Esophagus squamous epithelium (tissue), 5 donors: ENCODE data around the gene MMRN2. TPM values are rescaled to one million over a fixed set of nuclear protein-coding genes. Genes with fewer than 3 reads are reported as not detected.
"Not testable (repeated sequence)": the region's sequence is repeated elsewhere in the genome, so short reads cannot be mapped to it uniquely, and the experiment has no call there.

ENCODE experiments used
- DNase-seq: peaks from one replicate; lab custom pipeline; 2025; lab: John Stamatoyannopoulos, UW
- H3K27ac ChIP-seq, 4 donors: fragments of 200-600 bp; sonication (generic); one replicate each; pipeline ENCODE4 v1.5.1; 2016 to 2019; ENCODE audit warnings: mild to moderate bottlenecking in 1 of 4
- H3K27me3 ChIP-seq, 4 donors: fragments of 200-600 bp; sonication (generic); 1 replicate in 3 of 4; 2 replicates in 1 of 4; pipeline versions ENCODE4 v1.5.1 to v1.6.0; 2017 to 2021; ENCODE audit warnings: antibody characterized with exemption in 1 of 4
- H3K36me3 ChIP-seq, 3 donors: fragments of 200-600 bp; sonication (generic); one replicate each; pipeline ENCODE4 v1.5.1; 2016 to 2019
- H3K4me1 ChIP-seq, 3 donors: fragments of 200-600 bp; sonication (generic); one replicate each; pipeline ENCODE4 v1.5.1; 2017 to 2019
- H3K4me3 ChIP-seq, 4 donors: fragments of 200-600 bp; sonication (generic); 1 replicate in 3 of 4; 2 replicates in 1 of 4; pipeline ENCODE4 v1.5.1; 2016 to 2019; ENCODE audit warnings: mild to moderate bottlenecking in 2 of 4, moderate library complexity in 1 of 4
- H3K9me3 ChIP-seq, 3 donors: fragments of 200-600 bp; sonication (generic); one replicate each; pipeline ENCODE4 v1.5.1; 2016 to 2019
- CTCF ChIP-seq, 6 experiments: fragments of 450-650 bp in 4 of 6; fragments of 200-600 bp in 2 of 6; sonication (generic) in 2 of 6; IDR thresholded peaks; one replicate each; pipeline ENCODE4 v1.5.1; 2016 to 2019; ENCODE audit warnings: antibody characterized with exemption in 6 of 6, mild to moderate bottlenecking in 4 of 6, moderate library complexity in 4 of 6
- POLR2A ChIP-seq, 4 donors: fragments of 450-650 bp; IDR thresholded peaks; one replicate each; pipeline ENCODE4 v1.6.1; 2017; ENCODE audit warnings: antibody characterized with exemption in 4 of 4, mild to moderate bottlenecking in 4 of 4, moderate library complexity in 3 of 4
- WGBS, 2 donors: methylation state at CpG; one replicate each; pipeline ENCODE4 v1.1.5; 2018; 5-methylcytosine and 5-hydroxymethylcytosine counted together
- intact Hi-C: fragments of 100-400 bp; cut with DNase I; formaldehyde crosslinking; loops from one replicate; pipeline ENCODE4 v1.15.0; 2022
- total RNA-seq, 4 donors: library from RNA; depleted of rRNA; stranded (reverse); fragments of >200 nt; gene quantifications; one replicate each; pipeline ENCODE4 v1.1.0, GENCODE V29; 2016
- donor health status: DM: yes; HTN: yes; CAD: no.

Gene MMRN2
- total RNA-seq, 4 donors from 2014 or later, result 3.4 to 18.1 (median 11.0) TPM

- peak overlapping the region; percentile 14 to 54 (median 36) for H3K4me3 ChIP-seq
- DNase-seq, result no peak
- H3K9me3 ChIP-seq, result peaks cover 0 to 9% (median 0%) of the 10 kb centered on the region in 3 donors
- H3K27me3 ChIP-seq, result no peaks in the 10 kb centered on the region
- WGBS, 2 donors, result 65% methylated on average over 8 of the region's 16 CpGs; no CpG with 5 or more reads in 1 of the 2 donors
- intact Hi-C loops, result no loop called here
- no peaks in the 10 kb centered on the region for H3K36me3 ChIP-seq
- H3K27ac ChIP-seq, result peak overlapping the region; percentile 66 to 86 (median 78)
- peaks cover 27 to 88% (median 49%) of the 10 kb centered on the region in 3 donors for H3K4me1 ChIP-seq
- TF ChIP-seq CTCF (IDR thresholded peaks at IDR 0.05) (no peak), POLR2A (IDR thresholded peaks at IDR 0.05) (no peak)
Measured at GRCh38 chr10:86955501-86956194, 1.8 kb downstream of the MMRN2 start.

GRCh38 chr10:86954681-86955500, 2.5 kb downstream of the MMRN2 start:
- Histone ChIP-seq H3K4me1 (peaks cover 21 to 87% (median 42%) of the 10 kb centered on the region in 3 donors), H3K36me3 (no peaks in the 10 kb centered on the region), H3K9me3 (peaks cover 0 to 9% (median 0%) of the 10 kb centered on the region in 3 donors), H3K27ac (peak overlapping the region; percentile 66 to 86 (median 78)), H3K27me3 (no peaks in the 10 kb centered on the region), H3K4me3 (peak overlapping the region in 3 of 4 donors; percentile 31 to 54 (median 41))
- TF ChIP-seq CTCF (IDR thresholded peaks at IDR 0.05) (no peak), POLR2A (IDR thresholded peaks at IDR 0.05) (no peak)
- intact Hi-C loops, result no loop called here
- DNase-seq, result no peak
- WGBS, 2 donors, result 21 to 62% methylated on average over 7 to 9 of the region's 13 CpGs

- no peak for TF ChIP-seq CTCF (IDR thresholded peaks at IDR 0.05)
- no peak for TF ChIP-seq POLR2A (IDR thresholded peaks at IDR 0.05)
- Histone ChIP-seq H3K4me1 (peaks cover 12 to 78% (median 33%) of the 10 kb centered on the region in 3 donors), H3K9me3 (peaks cover 0 to 9% (median 0%) of the 10 kb centered on the region in 3 donors), H3K27me3 (no peaks in the 10 kb centered on the region), H3K27ac (peak overlapping the region; percentile 66 to 86 (median 78)), H3K4me3 (peak overlapping the region in 3 of 4 donors; percentile 31 to 54 (median 41)), H3K36me3 (no peaks in the 10 kb centered on the region)
- 65 to 69% methylated on average over 5 to 7 of the region's 15 CpGs for WGBS, 2 donors
- no peak for DNase-seq
- intact Hi-C loops, result no loop called here
Measured at GRCh38 chr10:86953747-86954680, 3.4 kb downstream of the MMRN2 start.

DNA sequence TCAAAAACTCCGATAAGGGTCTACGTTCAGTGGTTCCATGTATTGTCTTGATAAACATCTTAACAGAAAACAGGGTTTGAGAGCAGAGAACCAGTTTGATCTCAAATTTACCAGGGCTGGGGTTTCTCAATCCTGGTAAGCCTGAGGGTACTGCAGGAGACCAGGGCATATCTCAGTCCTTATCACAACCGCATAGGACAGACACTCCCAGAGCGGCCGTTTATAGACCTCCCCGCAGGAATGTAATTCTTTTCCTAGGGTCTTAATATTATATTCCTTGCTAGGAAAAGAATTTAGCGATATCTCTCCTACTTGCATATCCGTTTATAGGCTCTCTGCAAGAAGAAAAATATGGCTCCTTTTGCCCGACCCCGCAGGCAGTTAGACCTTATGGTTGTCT, 4.7 kb downstream of the MMRN2 start:
- Histone ChIP-seq H3K4me1 (peaks cover 0 to 65% (median 22%) of the 10 kb centered on the region in 3 donors), H3K27ac (peak overlapping the region in 2 of 4 donors; percentile 9 to 31)
- H3K4me3 ChIP-seq, DNase-seq, H3K36me3 ChIP-seq, intact Hi-C loops, H3K9me3 ChIP-seq, H3K27me3 ChIP-seq: not testable (repeated sequence)
- WGBS, 2 donors, result 96% methylated on average over 10 of the region's 10 CpGs

DNA sequence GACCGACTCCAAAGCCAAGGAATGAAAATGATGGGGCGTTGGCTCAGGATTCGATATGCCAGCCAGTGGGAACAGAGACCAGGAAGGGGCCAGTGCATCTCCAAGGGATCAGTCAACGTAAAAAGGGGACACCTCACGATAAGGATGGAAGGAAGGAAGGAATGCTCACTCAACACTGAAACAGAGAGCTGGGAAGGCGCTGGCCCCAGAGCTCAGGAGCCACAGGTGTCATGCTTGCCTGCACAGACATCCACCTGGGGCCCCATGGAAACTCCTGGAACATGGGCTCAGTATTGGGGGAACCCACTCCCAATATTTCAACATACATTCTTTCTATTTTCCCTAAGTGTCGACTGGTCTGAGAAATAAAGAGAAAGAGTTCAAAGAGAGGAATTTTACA, 5.3 kb downstream of the MMRN2 start:
- H3K4me1 ChIP-seq, result peaks cover 0 to 59% (median 22%) of the 10 kb centered on the region in 3 donors
- DNase-seq, result no peak
- peaks cover 0 to 9% (median 0%) of the 10 kb centered on the region in 3 donors for H3K9me3 ChIP-seq
- H3K4me3 ChIP-seq, result no peak overlapping the region
- H3K27me3 ChIP-seq, result no peaks in the 10 kb centered on the region
- WGBS, 2 donors, result 82 to 92% methylated on average over 7 of the region's 7 CpGs
- intact Hi-C loops, result no loop called here
- H3K27ac ChIP-seq, result peak overlapping the region in 2 of 4 donors; percentile 46 to 55
- no peak for TF ChIP-seq POLR2A (IDR thresholded peaks at IDR 0.05)
- TF ChIP-seq CTCF (IDR thresholded peaks at IDR 0.05), result no peak
- no peaks in the 10 kb centered on the region for H3K36me3 ChIP-seq
